CD8-positive, alpha-beta memory T cell (primary cell): ENCODE results near the gene EFHC1. TPM values are rescaled to one million over a fixed set of nuclear protein-coding genes. Genes with fewer than 3 reads are reported as not detected.

Source experiments
- CTCF ChIA-PET: fragments of 350-600 bp; sonication (Branson Sonifier 250); formaldehyde crosslinking; loops from one replicate; lab custom pipeline; 2021; ENCODE audit warnings: antibody characterized with exemption; lab: Charles Lee
- POLR2A ChIA-PET: fragments of 350-600 bp; sonication (Branson Sonifier 250); formaldehyde crosslinking; loops from one replicate; lab custom pipeline; 2021; ENCODE audit warnings: antibody characterized with exemption; lab: Charles Lee
- DNase-seq, 5 donors: peaks; one replicate each; pipeline versions ENCODE4 v3.0.0 to v3.0.0-alpha.2; 2020 to 2022; ENCODE audit warnings: mixed read lengths in 1 of 5
- H3K27ac ChIP-seq: one replicate; pipeline ENCODE4 v1.7.0; 2013; ENCODE audit warnings: low read depth, mild to moderate bottlenecking, low read length, moderate library complexity
- H3K27me3 ChIP-seq: 2 replicates; pipeline ENCODE4 v1.7.0; 2013; ENCODE audit warnings: low read length, mild to moderate bottlenecking; ENCODE audit not compliant: insufficient read depth, poor library complexity, severe bottlenecking
- H3K36me3 ChIP-seq: 2 replicates; pipeline ENCODE4 v1.7.0; 2013; ENCODE audit warnings: mild to moderate bottlenecking, low read length, moderate library complexity; ENCODE audit not compliant: insufficient read depth
- H3K4me1 ChIP-seq: 2 replicates; pipeline ENCODE4 v1.7.0; 2013; ENCODE audit warnings: mild to moderate bottlenecking, low read length, moderate library complexity; ENCODE audit not compliant: insufficient read depth
- H3K4me3 ChIP-seq: 2 replicates; pipeline ENCODE4 v1.7.0; 2013; ENCODE audit warnings: mild to moderate bottlenecking, low read length
- H3K9me3 ChIP-seq: 2 replicates; pipeline ENCODE4 v1.7.0; 2013; ENCODE audit warnings: mild to moderate bottlenecking, low read length
- H3K27ac Mint-ChIP-seq, 8 donors: one replicate each; pipeline ENCODE4 v1.8.0; 2020 to 2021; ENCODE audit warnings: mixed read lengths in 8 of 8, mild to moderate bottlenecking in 6 of 8, inconsistent platforms in 3 of 8, moderate library complexity in 3 of 8
- H3K27me3 Mint-ChIP-seq, 2 donors: one replicate each; pipeline ENCODE4 v1.8.0; 2020 to 2021; ENCODE audit warnings: mixed read lengths in 2 of 2, mild to moderate bottlenecking in 1 of 2, moderate library complexity in 1 of 2
- H3K36me3 Mint-ChIP-seq, 3 donors: one replicate each; pipeline ENCODE4 v1.8.0; 2020 to 2021; ENCODE audit warnings: mixed read lengths in 3 of 3, inconsistent platforms in 1 of 3, mild to moderate bottlenecking in 1 of 3
- H3K4me1 Mint-ChIP-seq, 3 donors: one replicate each; pipeline ENCODE4 v1.8.0; 2020 to 2021; ENCODE audit warnings: mixed read lengths in 3 of 3, inconsistent platforms in 1 of 3, mild to moderate bottlenecking in 1 of 3
- H3K4me3 Mint-ChIP-seq, 7 donors: one replicate each; pipeline ENCODE4 v1.8.0; 2020 to 2021; ENCODE audit warnings: mixed read lengths in 7 of 7, mild to moderate bottlenecking in 6 of 7, moderate library complexity in 4 of 7, inconsistent platforms in 2 of 7
- H3K9me3 Mint-ChIP-seq, 5 donors: one replicate each; pipeline ENCODE4 v1.8.0; 2020 to 2022; ENCODE audit warnings: mixed read lengths in 5 of 5, mild to moderate bottlenecking in 3 of 5, moderate library complexity in 2 of 5, inconsistent platforms in 1 of 5
- polyA plus RNA-seq: library from polyadenylated mRNA; unstranded; fragments of 300-500 nt; fragmentation: Illumina TruSeq; gene quantifications from one replicate; pipeline ENCODE4 v1.2.3, GENCODE V29; 2021
- total RNA-seq, 2 experiments: library from RNA; stranded (reverse); gene quantifications; one replicate each; pipeline ENCODE4 v1.2.3, GENCODE V29; 2021

The EFHC1 gene
- total and polyA plus RNA-seq, 3 experiments from 2014 or later, result 1.9 to 5.1 (median 2.6) TPM

GRCh38 chr6:52511163-52511562, 91.0 kb downstream of the EFHC1 start:
- Mint-ChIP-seq H3K27ac (no peak overlapping the region), H3K27me3 (peaks cover 0 to 5% of the 10 kb centered on the region in 2 donors), H3K4me1 (no peaks in the 10 kb centered on the region), H3K36me3 (peaks cover 17 to 94% (median 33%) of the 10 kb centered on the region in 3 donors), H3K9me3 (no peaks in the 10 kb centered on the region), H3K4me3 (no peak overlapping the region)
- ChIA-PET POLR2A (no interaction called here), CTCF (no interaction called here)
- H3K9me3 ChIP-seq, result no peaks in the 10 kb centered on the region
- peaks cover 7% of the 10 kb centered on the region for H3K36me3 ChIP-seq
- no peak for DNase-seq
- H3K4me1 ChIP-seq, result no peaks in the 10 kb centered on the region
- H3K27me3 ChIP-seq, result no peaks in the 10 kb centered on the region
- H3K4me3 ChIP-seq, result no peak overlapping the region
- H3K27ac ChIP-seq, result no peak overlapping the region

- ChIA-PET POLR2A (no interaction called here), CTCF (no interaction called here)
- Histone ChIP-seq H3K4me3 (no peak overlapping the region), H3K27ac (peak overlapping the region; percentile 44), H3K36me3 (peaks cover 12% of the 10 kb centered on the region), H3K4me1 (no peaks in the 10 kb centered on the region), H3K9me3 (no peaks in the 10 kb centered on the region), H3K27me3 (no peaks in the 10 kb centered on the region)
- Mint-ChIP-seq H3K27ac (no peak overlapping the region), H3K9me3 (no peaks in the 10 kb centered on the region), H3K4me3 (no peak overlapping the region), H3K4me1 (no peaks in the 10 kb centered on the region), H3K36me3 (peaks cover 17 to 95% (median 31%) of the 10 kb centered on the region in 3 donors), H3K27me3 (peaks cover 0 to 5% of the 10 kb centered on the region in 2 donors)
- no peak for DNase-seq
These were observed 91.5 kb downstream of the EFHC1 start for GRCh38 chr6:52511572-52512151.

GRCh38 chr6:52512199-52512598, 92.1 kb downstream of the EFHC1 start:
- CTCF ChIA-PET, result no interaction called here
- POLR2A ChIA-PET, result no interaction called here
- Histone ChIP-seq H3K9me3 (no peaks in the 10 kb centered on the region), H3K4me3 (no peak overlapping the region), H3K27me3 (no peaks in the 10 kb centered on the region), H3K4me1 (no peaks in the 10 kb centered on the region), H3K27ac (peak overlapping the region; percentile 44), H3K36me3 (peaks cover 15% of the 10 kb centered on the region)
- no peaks in the 10 kb centered on the region for H3K4me1 Mint-ChIP-seq
- H3K9me3 Mint-ChIP-seq, result no peaks in the 10 kb centered on the region
- H3K27me3 Mint-ChIP-seq, result peaks cover 0 to 5% of the 10 kb centered on the region in 2 donors
- H3K4me3 Mint-ChIP-seq, result no peak overlapping the region
- no peak overlapping the region for H3K27ac Mint-ChIP-seq
- no peak for DNase-seq
- H3K36me3 Mint-ChIP-seq, result peaks cover 17 to 93% (median 31%) of the 10 kb centered on the region in 3 donors

- H3K4me1 Mint-ChIP-seq, result peaks cover 0 to 2% (median 0%) of the 10 kb centered on the region in 3 donors
- H3K9me3 Mint-ChIP-seq, result no peaks in the 10 kb centered on the region
- peaks cover 0 to 5% of the 10 kb centered on the region in 2 donors for H3K27me3 Mint-ChIP-seq
- H3K27ac Mint-ChIP-seq, result peak overlapping the region in 4 of 8 donors; percentile 15 to 54 (median 21)
- peaks cover 17 to 85% (median 27%) of the 10 kb centered on the region in 3 donors for H3K36me3 Mint-ChIP-seq
- H3K27me3 ChIP-seq, result no peaks in the 10 kb centered on the region
- no peak overlapping the region for H3K4me3 ChIP-seq
- ChIA-PET POLR2A (no interaction called here), CTCF (no interaction called here)
- H3K36me3 ChIP-seq, result peaks cover 15% of the 10 kb centered on the region
- H3K4me1 ChIP-seq, result no peaks in the 10 kb centered on the region
- H3K9me3 ChIP-seq, result no peaks in the 10 kb centered on the region
- H3K4me3 Mint-ChIP-seq, result no peak overlapping the region
- no peak for DNase-seq
- no peak overlapping the region for H3K27ac ChIP-seq
These were observed 93.3 kb downstream of the EFHC1 start for GRCh38 chr6:52513464-52513863.

- DNase-seq, result no peak
- ChIA-PET POLR2A (no interaction called here), CTCF (interaction anchor here (0.7 kb wide), 1 partner anchor 61 kb away, joined by 3 read pairs; no protein-coding TSS in a partner anchor)
- no peak overlapping the region for H3K4me3 Mint-ChIP-seq
- peaks cover 15 to 84% (median 23%) of the 10 kb centered on the region in 3 donors for H3K36me3 Mint-ChIP-seq
- Histone ChIP-seq H3K9me3 (no peaks in the 10 kb centered on the region), H3K36me3 (peaks cover 15% of the 10 kb centered on the region), H3K27ac (no peak overlapping the region), H3K27me3 (no peaks in the 10 kb centered on the region), H3K4me3 (no peak overlapping the region), H3K4me1 (no peaks in the 10 kb centered on the region)
- peaks cover 0 to 5% of the 10 kb centered on the region in 2 donors for H3K27me3 Mint-ChIP-seq
- H3K9me3 Mint-ChIP-seq, result no peaks in the 10 kb centered on the region
- H3K27ac Mint-ChIP-seq, result peak overlapping the region in 2 of 8 donors; percentile 15 to 54
- peaks cover 0 to 3% (median 2%) of the 10 kb centered on the region in 3 donors for H3K4me1 Mint-ChIP-seq
These were observed 93.8 kb downstream of the EFHC1 start for GRCh38 chr6:52513896-52514295.

DNA sequence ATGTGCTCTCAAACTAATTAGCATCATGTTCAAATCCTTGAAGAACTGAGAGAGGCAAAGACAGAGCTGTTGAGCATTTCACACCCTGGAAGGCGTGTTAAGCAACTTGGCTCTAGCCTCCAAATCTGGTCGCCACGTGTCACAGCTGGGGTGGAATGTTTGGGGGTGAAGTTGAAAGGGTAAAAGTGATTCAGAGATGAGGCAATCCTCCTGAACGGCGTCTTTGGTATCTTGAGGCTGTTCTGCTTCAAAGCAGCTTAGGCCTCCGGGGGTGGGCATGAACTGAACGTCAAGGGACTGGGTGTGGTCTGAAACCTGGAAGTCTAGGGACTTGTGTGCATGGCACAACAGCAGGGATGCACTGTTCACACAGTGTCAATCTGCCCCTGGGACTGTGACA, 94.4 kb downstream of the EFHC1 start:
- CTCF ChIA-PET, result interaction anchor here (0.7 kb wide), 1 partner anchor 61 kb away, joined by 3 read pairs; no protein-coding TSS in a partner anchor
- Histone ChIP-seq H3K4me3 (no peak overlapping the region), H3K27me3 (no peaks in the 10 kb centered on the region), H3K4me1 (no peaks in the 10 kb centered on the region), H3K9me3 (no peaks in the 10 kb centered on the region), H3K27ac (no peak overlapping the region), H3K36me3 (peaks cover 15% of the 10 kb centered on the region)
- Mint-ChIP-seq H3K4me3 (no peak overlapping the region), H3K4me1 (peaks cover 0 to 5% (median 3%) of the 10 kb centered on the region in 3 donors), H3K9me3 (no peaks in the 10 kb centered on the region), H3K36me3 (peaks cover 12 to 83% (median 21%) of the 10 kb centered on the region in 3 donors), H3K27ac (peak overlapping the region in 2 of 8 donors; percentile 12 to 56), H3K27me3 (peaks cover 0 to 5% of the 10 kb centered on the region in 2 donors)
- DNase-seq, result no peak
- POLR2A ChIA-PET, result no interaction called here

- POLR2A ChIA-PET, result no interaction called here
These were observed 95.2 kb downstream of the EFHC1 start for GRCh38 chr6:52515219-52515960.

GRCh38 chr6:52516269-52516668, 96.1 kb downstream of the EFHC1 start:
- CTCF ChIA-PET, result interaction anchor here (0.6 to 1.3 kb wide), 3 partner anchors 11 to 47 kb away, joined by 3 to 4 read pairs (median 3); no protein-coding TSS in a partner anchor

More at GRCh38 chr6:52515219-52515960, 95.2 kb downstream of the EFHC1 start:
- H3K4me1 Mint-ChIP-seq, result peaks cover 5 to 7% (median 6%) of the 10 kb centered on the region in 3 donors
- Histone ChIP-seq H3K4me1 (no peaks in the 10 kb centered on the region), H3K9me3 (no peaks in the 10 kb centered on the region), H3K27me3 (no peaks in the 10 kb centered on the region), H3K36me3 (peaks cover 15% of the 10 kb centered on the region), H3K27ac (no peak overlapping the region), H3K4me3 (no peak overlapping the region)
- peaks cover 12 to 78% (median 24%) of the 10 kb centered on the region in 3 donors for H3K36me3 Mint-ChIP-seq
- no peak overlapping the region for H3K4me3 Mint-ChIP-seq
- CTCF ChIA-PET, result interaction anchor here (0.6 to 1.3 kb wide), 3 partner anchors 12 to 48 kb away, joined by 3 to 4 read pairs (median 3); no protein-coding TSS in a partner anchor
- peak overlapping the region in 1 of 8 donors; percentile 44 for H3K27ac Mint-ChIP-seq
- DNase-seq, result no peak
- no peaks in the 10 kb centered on the region for H3K9me3 Mint-ChIP-seq
- peaks cover 0 to 5% of the 10 kb centered on the region in 2 donors for H3K27me3 Mint-ChIP-seq

More at GRCh38 chr6:52516269-52516668, 96.1 kb downstream of the EFHC1 start:
- H3K4me1 ChIP-seq, result no peaks in the 10 kb centered on the region
- no peak overlapping the region for H3K4me3 ChIP-seq
- Mint-ChIP-seq H3K4me1 (peaks cover 5 to 7% (median 6%) of the 10 kb centered on the region in 3 donors), H3K4me3 (no peak overlapping the region), H3K27ac (peak overlapping the region in 1 of 8 donors; percentile 21), H3K27me3 (peaks cover 0 to 5% of the 10 kb centered on the region in 2 donors), H3K36me3 (peaks cover 12 to 72% (median 19%) of the 10 kb centered on the region in 3 donors), H3K9me3 (no peaks in the 10 kb centered on the region)
- H3K27ac ChIP-seq, result no peak overlapping the region
- no peaks in the 10 kb centered on the region for H3K9me3 ChIP-seq
- POLR2A ChIA-PET, result no interaction called here
- DNase-seq, result no peak
- peaks cover 15% of the 10 kb centered on the region for H3K36me3 ChIP-seq
- H3K27me3 ChIP-seq, result no peaks in the 10 kb centered on the region
